C4-2B (cell line): ENCODE results near the gene TBC1D4.

ENCODE experiments used
- ZFX ChIP-seq: fragments of 450-650 bp; IDR thresholded peaks from 2 replicates; pipeline ENCODE4 v1.6.1; 2017
- TF ChIP-seq, protein P1 (sequence below): fragments of 450-650 bp; conservative IDR thresholded peaks from 2 replicates; pipeline ENCODE4 v1.5.1; 2017; ENCODE audit warnings: mild to moderate bottlenecking

GRCh38 chr13:75327135-75327510 is 154.8 kb downstream of the TBC1D4 start:
- TF ChIP-seq, protein P1, sequence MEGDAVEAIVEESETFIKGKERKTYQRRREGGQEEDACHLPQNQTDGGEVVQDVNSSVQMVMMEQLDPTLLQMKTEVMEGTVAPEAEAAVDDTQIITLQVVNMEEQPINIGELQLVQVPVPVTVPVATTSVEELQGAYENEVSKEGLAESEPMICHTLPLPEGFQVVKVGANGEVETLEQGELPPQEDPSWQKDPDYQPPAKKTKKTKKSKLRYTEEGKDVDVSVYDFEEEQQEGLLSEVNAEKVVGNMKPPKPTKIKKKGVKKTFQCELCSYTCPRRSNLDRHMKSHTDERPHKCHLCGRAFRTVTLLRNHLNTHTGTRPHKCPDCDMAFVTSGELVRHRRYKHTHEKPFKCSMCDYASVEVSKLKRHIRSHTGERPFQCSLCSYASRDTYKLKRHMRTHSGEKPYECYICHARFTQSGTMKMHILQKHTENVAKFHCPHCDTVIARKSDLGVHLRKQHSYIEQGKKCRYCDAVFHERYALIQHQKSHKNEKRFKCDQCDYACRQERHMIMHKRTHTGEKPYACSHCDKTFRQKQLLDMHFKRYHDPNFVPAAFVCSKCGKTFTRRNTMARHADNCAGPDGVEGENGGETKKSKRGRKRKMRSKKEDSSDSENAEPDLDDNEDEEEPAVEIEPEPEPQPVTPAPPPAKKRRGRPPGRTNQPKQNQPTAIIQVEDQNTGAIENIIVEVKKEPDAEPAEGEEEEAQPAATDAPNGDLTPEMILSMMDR, result no peak
- TF ChIP-seq ZFX, result no peak
